MM.1S (cell line): ENCODE measurements around the gene SLC9B2.

ENCODE experiments used
- DNase-seq: peaks from one replicate; pipeline ENCODE4 v3.0.0-alpha.2; 2015
- H2AFZ ChIP-seq: fragments of 300-600 bp; sonication (generic); 2 replicates; pipeline ENCODE4 v1.6.0; 2016; ENCODE audit warnings: antibody characterized with exemption, low read length
- H3F3A ChIP-seq: fragments of 300-600 bp; sonication (generic); 2 replicates; pipeline ENCODE4 v1.6.1; 2016; ENCODE audit warnings: mild to moderate bottlenecking, antibody characterized with exemption, low read length, moderate library complexity, mixed read lengths; ENCODE audit not compliant: insufficient read depth
- H3K27ac ChIP-seq: fragments of 300-600 bp; sonication (generic); 2 replicates; pipeline ENCODE4 v1.5.1; 2016; ENCODE audit warnings: mild to moderate bottlenecking, low read length
- H3K27me3 ChIP-seq: fragments of 300-600 bp; sonication (generic); replicated peaks from 2 replicates; pipeline ENCODE4 v1.6.0; 2016; ENCODE audit warnings: low read length; ENCODE audit not compliant: insufficient read depth
- H3K36me3 ChIP-seq: fragments of 300-600 bp; sonication (generic); replicated peaks from 2 replicates; pipeline ENCODE4 v1.6.1; 2016; ENCODE audit warnings: mild to moderate bottlenecking, low read length, mixed read lengths; ENCODE audit not compliant: insufficient read depth
- H3K4me1 ChIP-seq: fragments of 300-600 bp; sonication (generic); 2 replicates; pipeline ENCODE4 v1.6.1; 2016; ENCODE audit warnings: low read length, mixed read lengths
- H3K4me2 ChIP-seq: fragments of 300-600 bp; sonication (generic); 2 replicates; pipeline ENCODE4 v1.6.0; 2016; ENCODE audit warnings: low read depth, low read length
- H3K4me3 ChIP-seq: fragments of 300-600 bp; sonication (generic); 2 replicates; pipeline ENCODE4 v1.5.1; 2016; ENCODE audit warnings: low read length, mixed read lengths
- H3K79me2 ChIP-seq: fragments of 300-600 bp; sonication (generic); 2 replicates; pipeline ENCODE4 v1.6.1; 2016; ENCODE audit warnings: mixed run types, low read length, mixed read lengths
- H3K9ac ChIP-seq: fragments of 300-600 bp; sonication (generic); 2 replicates; pipeline ENCODE4 v1.6.1; 2016; ENCODE audit warnings: low read length, mixed read lengths
- H3K9me2 ChIP-seq: fragments of 300-600 bp; sonication (generic); replicated peaks from 2 replicates; pipeline ENCODE4 v1.6.1; 2016; ENCODE audit warnings: mild to moderate bottlenecking, low read length, mixed read lengths; ENCODE audit not compliant: insufficient read depth
- H3K9me3 ChIP-seq: fragments of 300-600 bp; sonication (generic); replicated peaks from 2 replicates; pipeline ENCODE4 v1.6.1; 2016; ENCODE audit warnings: mild to moderate bottlenecking, low read length, mixed read lengths; ENCODE audit not compliant: insufficient read depth
- H4K20me1 ChIP-seq: fragments of 300-600 bp; sonication (generic); 2 replicates; pipeline ENCODE4 v1.6.1; 2016; ENCODE audit warnings: mild to moderate bottlenecking, low read length, moderate library complexity, mixed read lengths; ENCODE audit not compliant: insufficient read depth
- CTCF ChIP-seq: fragments of 300-600 bp; sonication (generic); IDR thresholded peaks from 2 replicates; pipeline ENCODE4 v1.5.1; 2016; ENCODE audit warnings: antibody characterized with exemption, low read length, mixed read lengths
- EZH2 ChIP-seq: fragments of 300-600 bp; sonication (generic); optimal IDR thresholded peaks from 2 replicates; pipeline ENCODE3; 2017; ENCODE audit warnings: low read depth, mild to moderate bottlenecking, antibody characterized with exemption, low read length, mixed read lengths
- EZH2phosphoT487 ChIP-seq: fragments of 300-600 bp; sonication (generic); IDR thresholded peaks from 2 replicates; pipeline ENCODE4 v1.6.1; 2018; ENCODE audit warnings: antibody characterized with exemption, low read length

The SLC9B2 gene

DNA sequence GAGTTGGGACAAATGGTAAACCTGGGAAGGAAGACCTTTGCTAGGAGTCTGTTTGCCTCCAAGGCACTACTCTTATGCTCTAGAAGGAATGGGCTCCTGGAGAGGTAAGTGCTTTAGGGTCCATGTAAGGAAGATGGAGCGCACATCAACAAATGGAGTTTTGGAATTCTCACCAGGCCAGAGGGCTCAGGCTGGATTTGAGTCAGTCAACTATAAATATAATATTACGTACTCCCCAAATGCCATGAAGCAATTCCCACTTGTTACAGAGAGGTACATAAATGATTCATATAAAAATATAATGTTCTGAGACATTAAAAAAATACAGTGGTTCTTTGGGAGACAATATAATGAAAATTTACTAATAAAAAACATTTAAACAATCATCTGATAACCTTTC lies 55.4 kb downstream of the SLC9B2 start:
- no peak for DNase-seq
- peaks cover 13% of the 10 kb centered on the region; the same call in 1 of the 2 replicates for H3K4me1 ChIP-seq
- H3K9ac ChIP-seq: no peak overlapping the region
- 0 out of 2 replicates have a peak, but pooled peaks cover 4% of the 10 kb centered on the region for H3K36me3 ChIP-seq
- H3K9me3 ChIP-seq: no peaks in the 10 kb centered on the region
- H3K4me2 ChIP-seq: no peak overlapping the region
- peaks cover 13% of the 10 kb centered on the region for H3F3A ChIP-seq
- H3K4me3 ChIP-seq: no peak overlapping the region
- H3K79me2 ChIP-seq: no peaks in the 10 kb centered on the region
- no peak overlapping the region for H2AFZ ChIP-seq
- TF ChIP-seq EZH2phosphoT487 (no peak), EZH2 (no peak), CTCF (no peak)
- H3K27ac ChIP-seq: no peak overlapping the region
- no peaks in the 10 kb centered on the region for H4K20me1 ChIP-seq
- no peaks in the 10 kb centered on the region for H3K9me2 ChIP-seq
- H3K27me3 ChIP-seq: no peaks in the 10 kb centered on the region

DNA sequence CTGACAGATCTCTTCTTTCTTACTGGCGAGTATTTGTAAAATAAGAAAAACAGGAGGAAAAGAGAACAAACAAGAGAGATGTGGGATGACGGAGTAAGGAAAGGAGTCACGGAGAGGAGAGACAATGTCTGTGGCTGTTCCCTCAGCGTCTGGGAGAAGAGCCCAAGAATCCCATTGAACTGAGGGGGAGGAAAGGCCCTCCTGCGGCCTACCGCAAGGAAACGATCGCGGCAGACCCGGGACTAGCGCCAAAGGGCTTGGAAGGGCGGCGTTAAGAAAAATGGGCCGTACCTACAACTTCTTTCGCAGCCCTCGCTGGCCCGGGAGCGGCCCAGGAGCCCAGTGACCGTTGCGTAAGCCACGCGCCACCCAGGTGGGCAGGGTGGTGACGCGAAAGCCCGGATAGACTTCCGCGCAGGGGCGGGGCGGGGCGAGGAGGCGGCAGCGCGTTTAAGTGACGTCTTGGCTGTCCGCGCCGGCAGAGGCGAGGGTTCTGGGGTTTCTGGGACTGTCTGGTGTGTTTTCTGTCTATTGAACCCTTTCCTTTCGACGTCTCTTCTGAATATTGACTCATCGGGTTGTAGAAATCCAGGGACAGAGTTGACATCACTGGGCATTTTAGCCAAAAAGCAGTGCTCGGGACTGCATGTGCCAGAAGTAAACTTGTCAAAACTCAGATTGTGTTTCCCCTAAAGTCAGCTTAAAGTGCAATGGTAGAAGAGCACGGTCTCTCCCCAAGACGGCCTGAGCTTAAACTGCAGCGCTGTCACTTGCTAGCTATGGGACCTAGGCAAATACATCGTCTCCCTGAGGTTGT lies 57.0 kb downstream of the SLC9B2 start, which contains the start of gene SLC9B1:
Gene SLC9B1 (minus strand): TSS at position 398 of the 817 bp plus-strand sequence. CDS start 27,994 bp downstream, outside the sequence.
- peak within 1 kb of the TSS; percentile 94 for H3K4me2 ChIP-seq
- H4K20me1 ChIP-seq: no peaks in the 10 kb centered on the region
- no peaks in the 10 kb centered on the region for H3K9me3 ChIP-seq
- H3K9ac ChIP-seq: peak within 1 kb of the TSS; percentile 87
- peaks cover 13% of the 10 kb centered on the region; the same call in 1 of the 2 replicates for H3K4me1 ChIP-seq
- no peaks in the 10 kb centered on the region for H3K79me2 ChIP-seq
- no peaks in the 10 kb centered on the region for H3K36me3 ChIP-seq
- peak; percentile 94 for DNase-seq
- peak within 1 kb of the TSS; percentile 87 for H3K4me3 ChIP-seq
- peaks cover 13% of the 10 kb centered on the region for H3F3A ChIP-seq
- no peaks in the 10 kb centered on the region for H3K27me3 ChIP-seq
- peak within 1 kb of the TSS; percentile 99 for H2AFZ ChIP-seq
- peak within 1 kb of the TSS; percentile 74 for H3K27ac ChIP-seq
- TF ChIP-seq EZH2phosphoT487 (no peak), EZH2 (no peak), CTCF (no peak)
- no peaks in the 10 kb centered on the region for H3K9me2 ChIP-seq

- peak overlapping the region; percentile 87 for H3K9ac ChIP-seq
- peak overlapping the region; percentile 94 for H3K4me2 ChIP-seq
- no peaks in the 10 kb centered on the region for H3K9me3 ChIP-seq
- H4K20me1 ChIP-seq: no peaks in the 10 kb centered on the region
- no peaks in the 10 kb centered on the region for H3K79me2 ChIP-seq
- peak overlapping the region; percentile 99 for H2AFZ ChIP-seq
- no peaks in the 10 kb centered on the region for H3K27me3 ChIP-seq
- peaks cover 13% of the 10 kb centered on the region for H3F3A ChIP-seq
- peak overlapping the region; percentile 74 for H3K27ac ChIP-seq
- H3K4me3 ChIP-seq: peak overlapping the region; percentile 87
- H3K4me1 ChIP-seq: peaks cover 13% of the 10 kb centered on the region; the same call in 1 of the 2 replicates
- H3K36me3 ChIP-seq: no peaks in the 10 kb centered on the region
- no peak for DNase-seq
- no peaks in the 10 kb centered on the region for H3K9me2 ChIP-seq
- TF ChIP-seq EZH2 (no peak), EZH2phosphoT487 (no peak), CTCF (no peak)
Measured at GRCh38 chr4:103018391-103019307, 57.9 kb downstream of the SLC9B2 start.
